Mucosa of descending colon (tissue), 3 donors: ENCODE data around the gene JAG2. TPM values are rescaled to one million over a fixed set of nuclear protein-coding genes. Genes with fewer than 3 reads are reported as not detected.

ENCODE experiments used
- ATAC-seq: fragments of 200-7000 bp; cut with Tn5 transposase; one replicate; pipeline ENCODE4 v1.9.1; 2020; ENCODE audit warnings: mild to moderate bottlenecking, moderate library complexity
- DNase-seq, 3 donors: peaks; one replicate each; pipeline ENCODE4 v3.0.0-alpha.2; 2020
- H3K36me3 ChIP-seq: fragments of 200-600 bp; one replicate; pipeline ENCODE4 v1.8.0; 2021; ENCODE audit warnings: low read depth, mild to moderate bottlenecking
- H3K4me1 ChIP-seq: fragments of 200-600 bp; one replicate; pipeline ENCODE4 v1.8.0; 2021; ENCODE audit warnings: low read depth, mild to moderate bottlenecking
- H3K4me3 ChIP-seq: fragments of 200-600 bp; one replicate; pipeline ENCODE4 v1.8.0; 2021; ENCODE audit warnings: mild to moderate bottlenecking
- H3K9me3 ChIP-seq: fragments of 200-600 bp; one replicate; pipeline ENCODE4 v1.8.0; 2021; ENCODE audit warnings: mild to moderate bottlenecking
- intact Hi-C, 2 donors: fragments of 100-400 bp; cut with DNase I in 1 of 2; cut with micrococcal nuclease in 1 of 2; formaldehyde crosslinking; loops; one replicate each; pipeline versions ENCODE4 v1.11.0 to v1.11.1; 2022; cut with DNase I, micrococcal nuclease
- total RNA-seq, 3 donors: library from RNA; stranded (reverse); fragmentation: NEBNext Ultra II Directional in 2 of 3; extraction: Animal tissue kit (Norgen Biotek cat#: 25700) in 2 of 3; gene quantifications; one replicate each; pipeline versions ENCODE4 v1.2.1 to v1.2.4, GENCODE V29; 2021 to 2023
- TF ChIP-seq, protein P1 (sequence below): fragments of 200-600 bp; IDR thresholded peaks from one replicate; pipeline ENCODE4 v1.8.0; 2022; ENCODE audit warnings: antibody characterized with exemption, mild to moderate bottlenecking
- donor health status: DM: no; HTN: no; CAD: no; lungs with moderate emphysema.
- donor health status: DM: no; HTN: no; CAD: no.
- donor health status: DM: no; HTN: yes; CAD: no.

The JAG2 gene
- total RNA-seq, 3 donors from 2014 or later, result 5.6 to 8.2 (median 5.7) TPM

GRCh38 chr14:105165761-105166485 lies 2.7 kb downstream of the JAG2 start:
- no peak for ATAC-seq
- H3K36me3 ChIP-seq, result no peaks in the 10 kb centered on the region
- intact Hi-C loops, result loop anchor here in 1 of 2 donors (10.0 kb wide), 1 partner anchor 71 kb away; no protein-coding TSS in a partner anchor
- DNase-seq, result no peak
- H3K9me3 ChIP-seq, result no peaks in the 10 kb centered on the region
- H3K4me3 ChIP-seq, result no peak overlapping the region
- H3K4me1 ChIP-seq, result peaks cover 5% of the 10 kb centered on the region
- TF ChIP-seq, protein P1, sequence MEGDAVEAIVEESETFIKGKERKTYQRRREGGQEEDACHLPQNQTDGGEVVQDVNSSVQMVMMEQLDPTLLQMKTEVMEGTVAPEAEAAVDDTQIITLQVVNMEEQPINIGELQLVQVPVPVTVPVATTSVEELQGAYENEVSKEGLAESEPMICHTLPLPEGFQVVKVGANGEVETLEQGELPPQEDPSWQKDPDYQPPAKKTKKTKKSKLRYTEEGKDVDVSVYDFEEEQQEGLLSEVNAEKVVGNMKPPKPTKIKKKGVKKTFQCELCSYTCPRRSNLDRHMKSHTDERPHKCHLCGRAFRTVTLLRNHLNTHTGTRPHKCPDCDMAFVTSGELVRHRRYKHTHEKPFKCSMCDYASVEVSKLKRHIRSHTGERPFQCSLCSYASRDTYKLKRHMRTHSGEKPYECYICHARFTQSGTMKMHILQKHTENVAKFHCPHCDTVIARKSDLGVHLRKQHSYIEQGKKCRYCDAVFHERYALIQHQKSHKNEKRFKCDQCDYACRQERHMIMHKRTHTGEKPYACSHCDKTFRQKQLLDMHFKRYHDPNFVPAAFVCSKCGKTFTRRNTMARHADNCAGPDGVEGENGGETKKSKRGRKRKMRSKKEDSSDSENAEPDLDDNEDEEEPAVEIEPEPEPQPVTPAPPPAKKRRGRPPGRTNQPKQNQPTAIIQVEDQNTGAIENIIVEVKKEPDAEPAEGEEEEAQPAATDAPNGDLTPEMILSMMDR, result no peak

DNA sequence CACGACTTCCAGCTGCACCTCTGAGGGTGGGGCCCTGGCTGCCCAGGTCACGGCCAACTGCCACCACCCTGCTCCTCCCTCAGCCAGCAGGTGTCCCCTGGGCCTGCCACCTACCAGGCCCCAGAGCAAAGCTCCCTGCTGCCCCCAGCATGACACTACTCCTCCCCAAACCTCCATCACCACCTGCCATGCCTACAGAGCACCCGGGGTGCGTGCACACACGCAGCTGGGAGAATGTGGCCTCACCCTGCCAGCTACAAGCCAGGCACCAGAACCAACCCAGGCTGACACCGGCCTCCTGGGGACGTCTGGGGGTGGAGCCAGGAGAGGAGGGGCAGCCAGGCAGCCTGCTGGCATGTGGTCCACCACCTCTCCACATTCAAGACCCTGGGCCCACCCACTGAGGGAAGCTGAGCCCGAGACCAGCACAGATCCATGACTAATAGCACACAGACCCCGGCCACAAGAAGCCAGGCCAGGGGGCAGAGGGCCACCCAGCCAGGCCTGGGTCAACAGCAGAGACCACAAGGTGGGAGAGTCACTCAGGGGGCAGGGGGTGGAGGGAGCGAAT lies 3.4 kb downstream of the JAG2 start:
- intact Hi-C loops, result loop anchor here in 1 of 2 donors (10.0 kb wide), 1 partner anchor 70 kb away; no protein-coding TSS in a partner anchor
- TF ChIP-seq, protein P1, result no peak
- DNase-seq, result peak in 2 of 3 donors; percentile 47 to 62
- no peaks in the 10 kb centered on the region for H3K9me3 ChIP-seq
- peak; percentile 71 for ATAC-seq
- H3K4me1 ChIP-seq, result peaks cover 5% of the 10 kb centered on the region
- H3K36me3 ChIP-seq, result no peaks in the 10 kb centered on the region
- H3K4me3 ChIP-seq, result no peak overlapping the region

DNA sequence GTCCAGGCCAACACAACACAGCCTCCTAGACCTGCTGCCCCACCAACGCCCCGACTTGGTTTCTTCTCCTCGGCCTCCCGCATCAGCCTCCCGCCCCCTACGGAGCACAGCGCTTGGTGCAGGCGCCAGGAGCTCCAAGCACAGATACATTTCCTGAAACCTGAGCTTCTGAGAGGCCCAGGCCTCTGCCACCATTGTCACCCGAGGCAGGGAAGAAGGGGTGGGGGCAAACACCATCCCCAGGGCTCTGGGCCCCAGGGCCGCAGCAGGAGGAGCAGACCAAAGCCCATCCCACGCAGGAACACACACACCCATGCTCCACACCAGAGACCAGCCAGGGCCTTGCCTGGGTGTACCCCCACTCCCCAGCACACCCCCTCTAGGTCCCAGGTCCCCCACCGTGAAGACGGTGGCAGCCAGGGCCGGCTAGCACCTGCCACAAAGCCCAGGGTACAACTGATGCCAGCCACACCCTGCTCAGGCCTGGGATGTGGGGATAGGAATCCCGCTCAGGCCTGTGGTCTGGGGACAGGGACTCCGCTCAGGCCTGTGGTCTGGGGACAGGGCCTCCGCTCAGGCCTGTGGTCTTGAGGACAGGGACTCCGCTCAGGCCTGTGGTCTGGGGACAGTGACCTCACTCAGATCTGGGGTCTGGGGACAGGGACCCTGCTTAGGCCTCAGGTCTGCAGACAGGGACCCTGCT lies 5.4 kb downstream of the JAG2 start:
- intact Hi-C loops, result loop anchor here in 1 of 2 donors (10.0 kb wide), 1 partner anchor 68 kb away; no protein-coding TSS in a partner anchor
- TF ChIP-seq, protein P1, result no peak
- H3K9me3 ChIP-seq, result no peaks in the 10 kb centered on the region
- DNase-seq (no peak), ATAC-seq (no peak)
- no peak overlapping the region for H3K4me3 ChIP-seq
- no peaks in the 10 kb centered on the region for H3K36me3 ChIP-seq
- no peaks in the 10 kb centered on the region for H3K4me1 ChIP-seq

DNA sequence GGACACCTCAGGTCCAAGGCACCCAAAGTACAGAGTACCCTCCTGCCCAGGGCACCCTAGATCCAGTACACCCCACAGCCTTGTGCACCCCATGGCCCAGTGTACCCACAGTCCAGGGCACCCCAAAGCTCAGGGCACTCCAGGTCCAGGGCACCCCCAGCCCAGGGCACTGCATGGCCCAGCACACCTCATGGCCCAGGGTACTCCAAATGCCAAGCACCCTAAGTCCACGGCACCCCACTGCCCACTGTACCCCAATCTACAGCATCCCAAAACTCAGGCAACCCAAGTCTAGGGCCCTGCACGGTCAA lies 6.0 kb downstream of the JAG2 start:
- TF ChIP-seq, protein P1, result no peak

DNA sequence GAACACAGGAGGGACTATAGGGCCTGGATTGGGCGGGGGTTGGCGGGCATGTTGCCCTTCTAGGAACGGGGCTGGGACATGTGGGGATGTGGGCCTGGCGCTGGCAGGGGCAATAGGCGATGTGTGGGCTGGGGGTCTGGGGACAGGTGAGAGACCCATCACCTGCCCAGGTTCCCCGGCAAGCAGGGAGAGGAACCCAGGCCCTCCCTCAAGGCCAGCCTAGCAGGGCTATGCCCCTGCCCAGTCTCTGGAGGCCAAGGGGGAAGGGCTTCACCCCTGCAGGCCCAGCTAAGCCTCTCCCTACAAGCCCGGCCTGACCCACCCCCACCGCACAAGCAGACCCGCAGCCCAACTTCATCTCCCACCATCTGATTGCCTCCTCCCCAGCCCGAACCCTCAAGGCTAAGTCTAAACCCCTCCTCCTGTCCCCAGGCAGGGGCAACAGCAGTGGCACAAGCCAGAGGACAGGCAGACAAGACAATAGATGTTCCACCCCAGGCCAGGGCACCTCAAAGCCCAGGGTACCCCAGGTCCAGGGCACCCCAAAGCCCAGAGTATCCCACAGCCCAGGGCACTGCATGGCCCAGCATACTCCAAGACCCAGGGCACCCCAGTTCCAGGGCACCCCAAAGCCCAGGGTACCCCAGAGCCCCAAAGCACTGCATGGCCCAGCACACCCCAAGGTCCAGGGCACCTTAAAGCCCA lies 6.5 kb downstream of the JAG2 start:
- Histone ChIP-seq H3K4me1 (no peaks in the 10 kb centered on the region), H3K36me3 (no peaks in the 10 kb centered on the region), H3K9me3 (no peaks in the 10 kb centered on the region), H3K4me3 (no peak overlapping the region)
- DNase-seq (peak in 1 of 3 donors; percentile 70), ATAC-seq (peak; percentile 28)
- TF ChIP-seq, protein P1, result no peak
- intact Hi-C loops, result loop anchor here in 1 of 2 donors (10.0 kb wide), 1 partner anchor 67 kb away; no protein-coding TSS in a partner anchor

More for the DNA sequence above, 6.0 kb downstream of the JAG2 start:
- ATAC-seq (no peak), DNase-seq (no peak)
- Histone ChIP-seq H3K9me3 (no peaks in the 10 kb centered on the region), H3K4me1 (no peaks in the 10 kb centered on the region), H3K4me3 (no peak overlapping the region), H3K36me3 (no peaks in the 10 kb centered on the region)
- intact Hi-C loops, result loop anchor here in 1 of 2 donors (10.0 kb wide), 1 partner anchor 68 kb away; no protein-coding TSS in a partner anchor
